GM18508 (cell line): ENCODE measurements around the gene GALK2.
"Not testable (repeated sequence)": the region's sequence is repeated elsewhere in the genome, so short reads cannot be mapped to it uniquely, and the experiment has no call there.

ENCODE experiments used
- ATAC-seq: cut with Tn5 transposase; IDR thresholded peaks from one replicate; pipeline ENCODE4 v1.9.1; 2021; ENCODE audit warnings: moderate number of reproducible peaks; ENCODE audit not compliant: insufficient read depth, unreplicated experiment

Gene GALK2

GRCh38 chr15:49155834-49156627 is 14.0 kb upstream of the GALK2 start:
- no peak for ATAC-seq

- no peak for ATAC-seq
Measured at GRCh38 chr15:49163678-49164077, 6.4 kb upstream of the GALK2 start.

GRCh38 chr15:49164865-49165264 is 5.2 kb upstream of the GALK2 start:
- no peak for ATAC-seq

- ATAC-seq: no peak
Measured at GRCh38 chr15:49168016-49168415, 2.0 kb upstream of the GALK2 start.

- no peak for ATAC-seq
Measured at GRCh38 chr15:49171790-49172189, 1.7 kb downstream of the GALK2 start.

GRCh38 chr15:49174902-49175301 is 4.9 kb downstream of the GALK2 start:
- no peak for ATAC-seq

GRCh38 chr15:49175582-49176397 is 5.7 kb downstream of the GALK2 start:
- ATAC-seq: not testable (repeated sequence)

- ATAC-seq: no peak
Measured at GRCh38 chr15:49178497-49178896, 8.4 kb downstream of the GALK2 start.

GRCh38 chr15:49179433-49180190 is 9.6 kb downstream of the GALK2 start:
- no peak for ATAC-seq

GRCh38 chr15:49182128-49182527 is 12.1 kb downstream of the GALK2 start:
- no peak for ATAC-seq

- not testable (repeated sequence) for ATAC-seq
Measured at GRCh38 chr15:49183741-49184140, 13.7 kb downstream of the GALK2 start.

- peak; percentile 87 for ATAC-seq
Measured at GRCh38 chr15:49185473-49185872, 15.4 kb downstream of the GALK2 start.

GRCh38 chr15:49187549-49188245 is 17.6 kb downstream of the GALK2 start:
- no peak for ATAC-seq

GRCh38 chr15:49188933-49189332 is 18.9 kb downstream of the GALK2 start:
- ATAC-seq: no peak

- ATAC-seq: no peak
Measured at GRCh38 chr15:49189631-49190030, 19.6 kb downstream of the GALK2 start.

GRCh38 chr15:49190586-49190985 is 20.5 kb downstream of the GALK2 start:
- no peak for ATAC-seq

GRCh38 chr15:49191892-49192291 is 21.8 kb downstream of the GALK2 start:
- ATAC-seq: no peak

- no peak for ATAC-seq
Measured at GRCh38 chr15:49196856-49197255, 26.8 kb downstream of the GALK2 start.

GRCh38 chr15:49199666-49200065 is 29.6 kb downstream of the GALK2 start:
- no peak for ATAC-seq

GRCh38 chr15:49200347-49200746 is 30.3 kb downstream of the GALK2 start:
- ATAC-seq: no peak
